Central memory CD4-positive, alpha-beta T cell (primary cell): ENCODE measurements around the gene DVL2.
A peak's percentile ranks its signal among the peaks of the same experiment; 100 is the strongest.
"Not testable (repeated sequence)": the region's sequence is repeated elsewhere in the genome, so short reads cannot be mapped to it uniquely, and the experiment has no call there.

ENCODE experiments used
- DNase-seq: peaks from one replicate; pipeline ENCODE4 v3.0.0; 2022

The DVL2 gene

DNA sequence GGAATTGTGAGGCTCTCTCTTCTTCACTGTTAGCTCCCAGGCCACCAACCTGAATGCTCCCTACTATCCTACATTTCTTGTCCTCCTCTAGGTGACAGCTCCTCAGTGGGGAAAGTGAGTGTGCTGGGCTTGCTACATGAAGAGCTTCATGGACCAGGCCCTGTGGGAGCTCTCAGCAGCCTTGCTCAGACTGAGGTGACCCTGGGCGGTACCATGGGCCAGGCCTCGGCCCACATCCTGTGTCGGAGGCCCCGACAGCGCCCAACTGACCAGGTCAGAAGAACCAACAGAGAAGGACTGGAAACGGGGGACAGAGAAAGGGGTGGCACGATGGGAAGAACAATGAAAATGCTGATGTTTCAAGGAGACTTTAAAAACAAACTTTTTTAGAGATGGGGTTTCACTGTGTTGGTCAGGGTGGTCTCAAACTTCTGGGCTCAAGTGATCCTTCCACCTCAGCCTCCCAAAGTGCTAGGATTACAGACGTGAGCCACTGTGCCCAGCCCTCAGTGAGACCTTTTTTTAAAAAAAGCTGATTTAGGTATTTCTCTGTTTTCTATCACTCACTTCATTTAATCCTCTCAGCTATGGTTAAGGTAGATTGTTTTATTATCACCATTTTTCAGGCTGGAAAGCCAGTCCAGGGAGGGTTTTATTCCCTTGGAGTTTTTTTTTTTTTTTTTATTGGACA lies 22.6 kb upstream of the DVL2 start:
- no peak for DNase-seq

DNA sequence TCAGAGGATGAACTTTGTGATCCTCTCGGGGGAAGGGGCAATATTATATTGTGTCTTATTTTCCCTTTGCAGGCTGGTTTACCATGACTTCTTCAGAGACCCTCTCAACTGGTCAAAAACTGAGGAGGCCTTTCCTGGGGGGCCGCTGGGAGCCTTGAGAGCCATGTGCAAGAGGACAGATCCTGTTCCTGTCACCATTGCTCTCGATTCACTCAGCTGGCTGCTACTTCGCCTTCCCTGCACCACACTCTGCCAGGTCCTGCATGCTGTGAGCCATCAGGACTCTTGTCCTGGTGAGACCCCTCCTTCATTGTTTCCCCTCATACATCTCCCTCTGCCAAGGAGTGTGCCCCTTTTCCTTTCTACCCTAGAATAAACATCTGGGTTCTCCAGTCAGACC lies 20.2 kb upstream of the DVL2 start:
- DNase-seq, result no peak

DNA sequence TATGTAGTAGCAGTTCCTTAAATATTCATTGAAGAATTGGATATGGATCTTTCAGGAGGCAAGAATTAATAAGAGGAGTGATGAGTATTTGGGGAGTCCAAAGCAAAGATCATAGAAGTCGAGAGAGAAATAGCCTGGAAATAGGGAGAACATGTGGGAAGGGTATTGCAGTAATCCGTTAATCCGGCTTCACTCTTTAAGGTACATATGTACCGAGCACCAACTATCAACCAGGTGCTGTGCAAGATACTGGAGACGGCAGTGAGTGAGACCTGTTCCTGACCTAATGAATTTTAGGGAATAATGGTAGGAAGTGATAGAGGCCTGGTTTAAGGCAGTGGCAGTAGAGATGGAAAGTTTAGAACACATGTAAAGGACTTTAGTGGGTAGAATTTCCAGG lies 18.8 kb upstream of the DVL2 start:
- DNase-seq, result no peak

DNA sequence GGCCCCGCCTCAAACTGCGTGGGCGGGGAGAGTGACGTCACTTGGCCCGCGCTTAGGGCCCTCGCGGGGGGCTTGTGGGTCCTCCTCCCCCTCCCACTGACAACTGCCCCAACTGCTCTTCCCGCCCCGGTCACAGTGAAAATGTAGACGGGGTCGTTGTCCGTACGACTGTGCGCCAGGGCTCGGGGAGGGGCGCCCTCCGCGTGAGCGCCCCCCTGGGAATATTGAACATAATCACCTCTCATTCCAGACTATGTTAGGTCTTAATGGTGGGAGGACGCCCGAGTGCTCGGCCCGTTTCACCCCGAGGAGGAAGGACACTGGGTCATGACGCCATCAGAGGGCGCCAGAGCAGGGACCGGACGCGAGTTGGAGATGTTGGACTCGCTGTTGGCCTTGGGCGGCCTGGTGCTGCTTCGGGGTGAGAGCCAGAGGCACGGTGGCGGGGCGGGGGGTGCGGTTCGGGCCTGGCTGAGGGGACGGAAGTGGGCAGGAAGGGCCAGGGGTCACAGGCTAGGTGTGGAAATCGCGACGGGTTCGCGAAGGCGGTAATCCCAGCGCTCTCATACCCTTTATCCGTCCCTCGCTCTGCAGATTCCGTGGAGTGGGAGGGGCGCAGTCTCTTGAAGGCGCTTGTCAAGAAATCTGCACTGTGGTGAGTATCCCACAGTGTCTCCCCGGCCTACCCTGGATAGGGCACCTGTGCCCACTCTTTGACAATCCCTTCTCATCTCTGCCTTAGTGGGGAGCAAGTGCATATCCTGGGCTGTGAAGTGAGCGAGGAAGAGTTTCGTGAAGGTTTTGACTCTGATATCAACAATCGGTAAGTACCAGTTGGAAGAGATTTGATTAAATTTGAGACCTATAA lies 18.1 kb upstream of the DVL2 start, which contains the start of gene ELP5:
Gene ELP5 (plus strand): TSS at position 40 of the 868 bp plus-strand sequence. CDS start 336 bp downstream, at position 376.
- peak; percentile 85 for DNase-seq

DNA sequence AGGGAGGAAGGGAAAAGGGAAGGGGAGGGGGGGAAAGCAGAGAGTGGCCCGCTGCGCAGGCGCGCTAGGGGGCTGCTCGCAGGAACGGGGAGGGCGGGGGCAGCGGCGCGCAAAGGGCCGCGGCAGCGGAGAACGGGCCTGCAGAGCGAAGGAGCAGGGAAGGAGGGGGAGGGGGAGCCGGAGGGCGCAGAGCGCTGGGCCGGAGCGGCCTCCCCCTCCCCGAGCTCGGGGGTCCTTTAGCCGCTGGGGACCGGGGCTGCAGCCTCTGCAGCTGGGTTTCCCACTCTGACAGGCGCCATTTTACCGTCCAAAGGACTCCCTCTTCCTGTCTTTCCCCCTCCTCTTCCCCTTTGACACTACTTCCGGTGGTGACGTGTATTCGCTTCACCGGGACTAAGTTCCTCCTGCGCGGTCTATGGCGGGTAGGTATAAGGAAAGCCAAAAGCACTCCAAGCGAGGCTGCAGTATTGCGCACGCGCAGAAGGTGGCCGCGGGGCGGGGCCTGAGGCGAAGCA lies 17.4 kb upstream of the DVL2 start, which contains the start of gene CTDNEP1:
Gene CTDNEP1 (minus strand): TSS at position 74 of the 515 bp plus-strand sequence. CDS start 438 bp downstream, outside the sequence.
- DNase-seq, result peak; percentile 99

DNA sequence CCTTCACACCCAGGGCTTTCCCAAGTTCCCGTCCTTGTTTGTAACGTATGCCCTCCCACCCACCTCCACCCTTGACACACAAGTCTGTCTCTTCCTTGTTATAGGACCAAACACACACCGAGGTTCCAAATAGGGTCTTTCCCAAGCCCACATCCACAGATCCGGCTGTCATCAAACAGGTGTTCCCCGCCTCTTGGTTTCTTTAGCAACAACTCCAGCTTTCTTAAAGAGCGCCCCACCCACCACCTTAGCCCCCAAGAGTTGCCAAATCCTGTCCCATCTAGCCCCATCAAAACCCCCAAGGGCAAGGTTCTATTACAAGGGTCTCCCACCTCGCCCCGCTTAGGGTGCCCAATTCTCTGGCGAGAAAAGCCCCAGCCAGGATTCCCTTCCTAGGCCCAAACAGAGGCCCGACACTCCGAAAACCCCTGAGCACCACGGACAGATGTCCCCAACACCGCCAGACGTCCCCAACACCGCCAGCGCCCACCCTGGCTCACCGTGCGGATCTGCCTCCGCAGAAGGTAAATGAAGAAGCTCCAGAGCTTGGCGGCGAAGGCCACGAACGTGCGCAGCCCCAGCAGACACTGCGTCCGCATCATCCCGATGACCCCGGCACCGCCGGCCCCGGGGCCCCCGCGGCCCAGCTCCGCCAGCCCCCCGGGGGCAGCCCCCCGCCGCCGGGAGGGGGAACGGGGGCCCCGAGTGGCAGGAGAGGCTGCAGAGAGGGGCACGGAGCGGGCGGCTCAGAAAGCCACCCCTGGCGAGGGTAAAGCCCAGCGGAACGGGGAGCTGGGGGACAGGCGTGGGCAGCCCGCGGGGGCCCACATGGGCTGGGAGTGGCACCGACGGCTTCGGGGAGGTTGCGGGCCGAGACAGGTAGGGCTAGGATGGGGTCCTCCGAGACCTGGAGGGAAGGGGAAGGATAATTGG lies 16.6 kb upstream of the DVL2 start:
- DNase-seq, result peak; percentile 29

DNA sequence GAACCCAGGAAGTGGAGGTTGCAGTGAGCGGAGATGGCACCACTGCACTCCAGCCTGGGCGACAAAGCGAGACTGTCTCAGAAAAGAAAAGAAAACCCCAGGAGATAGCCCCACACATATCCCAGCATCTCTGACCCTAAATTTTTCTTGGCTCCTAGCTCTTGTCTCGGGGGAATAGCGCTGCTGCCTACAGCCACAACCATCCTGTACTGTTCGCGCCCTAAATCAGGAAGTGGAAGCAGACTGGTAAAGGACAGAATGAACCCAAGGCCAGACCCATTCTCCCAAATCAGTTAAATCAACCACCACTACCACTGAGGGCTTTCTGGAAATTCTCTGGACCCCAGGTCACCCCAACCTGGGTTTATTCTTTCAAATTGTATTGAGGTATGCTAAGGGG lies 15.5 kb upstream of the DVL2 start:
- no peak for DNase-seq

DNA sequence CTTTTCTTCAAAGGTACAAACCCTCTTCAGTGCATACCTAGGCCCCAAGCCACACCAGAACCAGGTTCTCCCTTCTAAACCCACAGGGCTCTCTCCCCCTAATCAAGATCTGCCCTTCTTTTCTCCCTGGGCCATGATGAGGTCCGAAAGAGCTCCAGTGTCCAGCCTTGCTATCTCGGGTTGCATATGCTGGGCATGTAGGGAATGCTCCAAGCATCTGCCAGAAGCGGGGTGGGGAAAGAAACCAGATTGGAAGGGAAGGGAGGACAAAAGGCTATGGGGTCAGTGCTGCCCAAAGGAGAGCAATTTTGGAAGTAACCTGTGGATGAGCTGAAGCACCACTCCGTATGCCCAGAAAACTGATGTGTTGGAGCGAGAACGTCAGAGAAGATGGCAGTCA lies 14.9 kb upstream of the DVL2 start:
- no peak for DNase-seq

DNA sequence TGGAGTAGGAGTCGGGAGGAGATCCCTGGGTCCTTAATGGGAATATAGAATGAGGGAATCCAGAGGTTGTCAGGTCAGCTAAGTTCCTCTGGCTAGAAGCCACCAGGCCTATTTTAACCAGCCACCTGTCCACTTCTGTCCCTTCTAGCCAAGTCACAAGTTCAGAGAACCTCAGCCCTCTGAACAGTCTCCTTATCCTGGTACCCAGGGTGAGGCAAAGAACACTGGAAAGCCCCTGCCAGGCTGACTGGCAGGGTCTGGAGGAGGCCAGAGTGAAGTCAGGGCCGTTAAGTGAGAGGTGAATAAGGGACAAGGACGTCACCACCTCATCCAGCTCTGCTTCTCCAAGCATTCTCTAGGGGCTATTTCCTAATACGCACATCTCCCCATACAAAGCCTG lies 14.5 kb upstream of the DVL2 start:
- DNase-seq, result no peak

DNA sequence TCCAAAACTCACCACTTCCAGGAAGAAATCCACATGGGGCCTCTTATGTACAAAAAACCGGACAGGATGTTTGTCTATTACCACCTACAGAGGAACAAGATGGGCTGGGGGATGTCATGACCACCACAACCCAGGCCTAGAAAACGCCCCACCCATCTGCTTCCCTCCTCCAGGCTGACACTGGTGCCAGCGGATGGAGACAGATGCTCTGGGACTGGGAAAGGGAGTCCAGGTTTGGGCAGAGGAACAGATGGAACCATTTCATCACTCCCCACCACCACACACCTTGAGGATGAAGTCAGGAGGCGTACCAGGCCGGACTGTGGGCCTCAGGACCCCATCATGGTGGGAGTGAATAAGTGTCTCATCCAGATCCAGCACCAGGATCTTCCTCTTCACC lies 12.5 kb upstream of the DVL2 start:
- DNase-seq, result no peak

DNA sequence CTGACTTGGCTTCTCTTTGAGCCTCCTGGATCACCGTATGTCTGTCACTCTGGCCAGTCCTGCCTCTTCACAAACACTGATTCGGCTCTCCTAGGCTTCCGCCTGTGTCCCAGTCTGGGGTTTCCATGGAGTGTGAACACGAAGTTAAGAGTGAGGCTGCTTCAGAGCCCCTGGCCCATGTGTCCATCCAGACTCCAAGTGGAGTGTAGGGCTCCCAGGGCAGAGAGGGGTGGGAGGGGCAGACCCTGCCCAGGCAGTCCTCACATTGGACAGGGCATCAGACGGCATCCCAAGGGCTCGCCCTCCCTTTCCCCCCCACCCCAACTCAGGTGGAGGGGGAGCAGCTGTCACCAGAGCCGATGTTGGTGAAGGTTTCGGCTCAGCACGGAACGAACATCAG lies 9.5 kb upstream of the DVL2 start:
- not testable (repeated sequence) for DNase-seq

DNA sequence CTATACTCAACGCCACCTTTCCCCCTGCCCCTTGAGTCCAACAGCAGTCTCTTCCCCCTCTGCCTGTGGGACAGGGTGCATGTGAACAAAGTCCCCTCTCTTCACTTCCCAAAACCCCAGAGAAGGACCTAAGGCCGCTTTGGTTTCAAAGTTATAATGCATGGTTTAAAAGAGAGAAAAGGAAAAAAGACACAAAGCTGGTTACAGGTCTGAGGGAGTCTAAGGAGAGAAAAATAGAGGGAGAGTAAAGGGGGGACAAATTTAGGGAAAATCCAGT lies 9.1 kb upstream of the DVL2 start:
- DNase-seq, result no peak

DNA sequence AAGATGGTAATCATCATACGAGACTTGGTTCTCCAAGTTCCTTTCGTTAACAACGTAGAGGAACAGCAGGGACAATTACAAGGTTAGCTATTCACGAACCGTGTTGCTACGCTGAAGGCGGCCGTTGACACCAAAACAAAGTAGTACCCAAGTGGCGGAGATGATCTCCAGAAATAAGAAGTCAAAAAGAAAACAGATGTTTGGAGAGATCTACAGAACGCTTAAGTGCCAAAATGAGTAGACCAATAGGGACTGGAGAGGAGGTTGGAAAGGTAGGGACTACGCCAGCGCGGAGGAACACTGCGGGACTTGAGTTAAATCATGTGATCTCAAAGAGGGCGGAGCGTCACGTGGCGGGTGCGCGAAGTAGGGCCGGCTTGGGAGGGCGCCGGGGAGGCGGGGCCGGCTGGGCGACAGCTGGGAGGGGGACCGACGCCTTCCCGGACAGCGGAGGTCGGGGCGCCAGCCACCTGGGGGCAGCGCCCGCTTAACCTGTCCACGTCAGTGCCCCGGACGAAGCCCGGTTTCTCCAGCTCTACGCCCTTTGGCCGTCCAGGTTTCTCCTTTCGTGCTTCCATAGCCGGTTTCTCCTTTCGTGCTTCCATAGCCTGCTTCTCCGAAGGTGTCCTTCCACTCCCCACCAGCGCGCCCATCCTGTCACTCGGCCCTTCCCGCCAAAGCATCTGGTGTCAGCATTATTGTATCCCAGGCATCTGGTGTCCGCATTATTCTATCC lies 8.6 kb upstream of the DVL2 start:
- peak; percentile 92 for DNase-seq

DNA sequence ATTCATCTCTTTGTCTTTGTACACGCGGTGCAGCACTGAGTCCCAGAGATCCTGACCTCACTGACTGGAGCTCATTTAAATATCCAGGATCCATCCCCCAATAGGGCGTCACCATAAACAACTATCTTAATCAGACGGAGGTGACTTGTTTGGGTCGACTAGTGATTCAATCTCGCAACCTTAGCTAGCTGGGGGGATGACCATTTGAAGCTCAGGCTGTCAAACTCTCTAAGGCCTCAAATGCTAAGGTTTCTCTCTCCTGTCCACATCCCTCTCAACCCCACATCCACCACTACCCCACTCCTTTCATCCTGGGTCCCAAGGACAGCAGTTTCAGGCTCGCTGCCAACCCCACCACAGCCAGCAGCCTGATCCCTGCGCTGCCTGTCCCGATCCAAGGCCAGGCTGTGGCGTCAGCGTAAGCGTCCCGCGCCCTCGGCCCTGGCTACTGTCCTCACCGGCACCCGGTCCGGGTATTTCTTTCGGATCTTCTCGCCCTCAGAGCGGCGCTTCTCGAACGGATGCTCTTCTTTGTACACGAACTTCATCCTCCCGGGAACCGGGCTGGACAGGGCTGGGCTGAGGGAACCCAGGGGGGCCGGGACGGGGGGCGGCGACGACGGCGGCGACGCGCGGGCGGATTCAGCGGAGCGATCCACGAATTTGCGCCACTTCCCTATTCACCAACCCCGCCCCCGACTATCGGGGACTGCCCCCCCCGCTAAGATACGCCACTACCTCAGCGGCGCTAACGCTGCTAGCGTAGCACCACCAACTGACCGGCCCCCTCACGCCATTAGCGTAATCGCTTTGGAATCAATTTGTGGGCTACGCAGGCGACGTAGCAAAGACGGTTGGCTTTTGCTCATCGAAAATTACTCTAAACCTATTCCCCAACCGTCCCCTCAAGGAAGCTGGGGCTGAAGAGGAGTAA lies 7.7 kb upstream of the DVL2 start, which contains the start of gene GABARAP:
Gene GABARAP (minus strand): TSS at position 667 of the 934 bp plus-strand sequence. CDS start 119 bp downstream, at position 548.
- peak; percentile 85 for DNase-seq

DNA sequence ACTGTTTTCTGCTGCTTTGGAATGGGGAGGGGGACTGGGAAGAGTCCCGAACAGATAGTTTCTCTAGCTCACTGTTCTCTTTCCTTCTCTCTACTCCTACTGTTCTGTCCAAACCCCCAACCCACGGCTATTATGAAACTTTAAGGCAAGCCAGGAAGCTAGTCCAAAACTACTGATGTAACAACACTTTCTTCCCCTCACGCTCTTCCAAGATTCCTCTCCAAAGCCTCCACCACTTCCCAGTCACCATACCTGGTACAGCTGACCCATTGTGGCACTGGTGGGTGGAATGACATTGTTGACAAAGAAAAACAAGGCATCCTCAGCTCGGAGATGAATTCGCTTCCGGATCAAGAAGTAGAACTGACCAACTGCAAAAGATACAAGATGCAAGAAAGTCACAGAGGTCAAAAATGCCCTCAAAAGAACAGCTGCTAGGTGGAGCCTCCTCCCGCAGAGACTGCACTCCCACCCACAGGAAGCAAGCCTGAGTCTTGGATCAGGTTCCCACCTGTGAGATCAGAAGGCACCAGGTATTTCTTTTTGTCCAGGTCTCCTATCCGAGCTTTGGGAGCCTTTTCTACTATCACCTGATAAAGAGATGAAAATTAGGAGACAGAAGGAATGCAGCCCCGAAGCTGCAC lies 6.9 kb upstream of the DVL2 start:
- DNase-seq, result no peak

DNA sequence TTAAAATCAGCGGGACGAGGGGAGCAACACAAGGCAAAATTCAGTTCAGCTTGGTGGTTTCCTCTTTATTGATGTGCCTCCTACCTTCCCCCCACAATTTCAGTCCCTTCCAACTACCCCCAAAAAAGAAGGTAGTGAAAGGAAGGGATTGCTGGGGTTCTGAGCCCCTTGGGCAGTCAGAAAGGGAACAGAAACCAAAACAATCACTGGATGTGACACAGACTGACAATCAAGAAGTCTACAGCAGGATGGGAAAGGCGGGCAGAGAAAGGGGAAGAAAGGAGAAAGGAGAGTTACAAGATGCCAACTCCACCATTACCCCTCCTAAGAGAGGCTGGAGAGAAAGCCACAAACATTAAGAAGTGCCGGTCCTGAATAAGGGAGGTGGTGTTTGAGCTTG lies 6.1 kb upstream of the DVL2 start:
- no peak for DNase-seq

DNA sequence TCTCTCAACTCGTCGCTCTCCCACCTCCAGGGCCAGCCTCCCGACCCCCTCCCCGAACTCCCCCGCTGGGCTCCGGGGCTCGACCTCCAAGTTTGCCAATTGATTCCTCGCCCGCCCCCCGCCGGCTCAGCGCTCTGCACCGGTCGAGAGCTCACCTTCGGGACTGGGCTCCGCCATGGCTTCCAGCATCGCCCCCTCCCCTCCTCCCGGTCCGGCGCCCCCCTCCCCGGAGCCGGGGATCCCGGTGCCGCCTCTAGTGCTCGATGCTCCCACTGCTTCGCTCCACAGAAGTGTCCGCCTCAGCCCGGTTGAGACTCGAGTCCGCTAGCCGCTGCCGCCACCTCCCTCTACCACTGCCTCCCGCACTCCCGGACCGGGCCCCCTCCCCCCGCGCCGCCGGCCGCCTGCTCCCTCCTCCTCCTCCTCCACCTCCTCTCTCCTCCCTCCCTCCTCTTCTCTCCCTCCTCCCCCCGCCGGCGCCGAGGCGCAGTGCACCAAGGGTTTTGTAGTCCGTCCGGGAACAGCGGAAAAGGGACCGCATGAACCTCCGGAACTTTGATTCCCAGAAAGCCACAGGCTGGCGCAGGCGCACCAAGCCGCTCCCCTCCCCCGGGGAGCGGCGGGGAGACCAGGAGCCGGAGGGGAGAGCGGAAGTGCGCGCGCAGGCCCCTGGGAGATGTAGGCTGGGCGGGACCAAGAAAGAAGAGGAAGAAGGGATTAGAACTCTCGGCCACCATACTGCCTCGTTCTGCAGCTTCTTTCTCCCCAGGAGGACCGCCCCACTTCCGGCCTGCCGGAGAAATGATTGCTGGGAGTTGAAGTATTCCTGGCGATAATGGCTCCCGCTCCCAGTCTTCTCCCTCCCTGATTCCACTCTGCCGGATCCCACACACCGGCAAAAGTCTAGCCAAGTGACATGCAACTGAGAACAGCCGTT lies 5.0 kb upstream of the DVL2 start, which contains the start of gene PHF23:
Gene PHF23 (minus strand): TSS at position 367 of the 937 bp plus-strand sequence. CDS start 178 bp downstream, at position 189.
- peak; percentile 97 for DNase-seq

DNA sequence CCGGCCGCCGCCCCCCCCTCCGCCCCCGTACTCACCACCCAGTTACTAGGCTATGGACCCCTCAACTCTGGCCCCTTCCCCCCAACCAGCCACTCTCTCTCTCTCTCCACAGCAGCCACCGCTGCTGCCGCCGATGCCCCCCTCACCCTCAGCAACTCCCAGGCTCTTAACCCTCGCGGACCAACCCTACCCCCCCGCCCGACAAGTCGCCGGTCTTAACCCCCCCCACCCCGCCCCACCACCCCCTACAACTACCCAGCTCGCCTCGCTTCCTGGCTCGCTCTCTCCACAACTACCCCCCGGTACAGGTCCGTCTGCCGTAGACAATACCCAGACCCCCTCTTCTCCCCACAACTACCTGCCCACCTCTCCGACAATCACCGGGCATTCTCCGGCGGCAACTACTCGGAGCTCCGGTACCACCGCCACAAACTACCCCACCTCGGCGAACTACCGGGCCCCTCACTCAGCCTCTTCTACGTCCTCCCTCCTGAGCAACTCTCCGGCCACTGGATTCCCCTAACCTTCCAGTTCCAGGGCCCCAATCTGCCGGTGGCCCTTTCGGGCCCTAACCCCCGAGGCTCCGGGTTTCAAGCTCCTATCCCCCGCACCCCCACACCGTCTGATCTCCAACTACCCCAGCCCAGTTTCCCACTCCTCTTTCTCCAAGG lies 4.2 kb upstream of the DVL2 start:
- peak; percentile 30 for DNase-seq
